Activated B cell treated with CpG ODN at 0.5 μM for 24 hours (primary cell): ENCODE results near the gene YIF1B. TPM values are rescaled to one million over a fixed set of nuclear protein-coding genes. Genes with fewer than 3 reads are reported as not detected.

Source experiments
- ATAC-seq: fragments of 200-7000 bp; cut with Tn5 transposase; one replicate; pipeline ENCODE4 v1.10.0; 2021; ENCODE audit warnings: low read depth, mild to moderate bottlenecking, moderate library complexity
- CTCF ChIA-PET: fragments of 350-600 bp; sonication (Branson Sonifier 250); formaldehyde crosslinking; loops from one replicate; lab custom pipeline; 2021; ENCODE audit warnings: antibody characterized with exemption; lab: Charles Lee
- POLR2A ChIA-PET: fragments of 350-600 bp; sonication (Branson Sonifier 250); formaldehyde crosslinking; loops from one replicate; lab custom pipeline; 2021; ENCODE audit warnings: antibody characterized with exemption; lab: Charles Lee
- DNase-seq: peaks from one replicate; pipeline ENCODE4 v3.0.0; 2022
- H3K27ac Mint-ChIP-seq: one replicate; pipeline ENCODE4 v1.8.0; 2020; ENCODE audit warnings: mixed read lengths
- H3K27me3 Mint-ChIP-seq: one replicate; pipeline ENCODE4 v1.8.0; 2021; ENCODE audit warnings: mixed read lengths
- H3K36me3 Mint-ChIP-seq: one replicate; pipeline ENCODE4 v1.8.0; 2021; ENCODE audit warnings: low read depth, mixed read lengths
- H3K4me1 Mint-ChIP-seq: one replicate; pipeline ENCODE4 v1.8.0; 2021; ENCODE audit warnings: mixed read lengths
- H3K4me3 Mint-ChIP-seq: one replicate; pipeline ENCODE4 v1.8.0; 2020; ENCODE audit warnings: mild to moderate bottlenecking, mixed read lengths
- H3K9me3 Mint-ChIP-seq: one replicate; pipeline ENCODE4 v1.8.0; 2020; ENCODE audit warnings: mixed read lengths
- intact Hi-C: fragments of 100-400 bp; cut with micrococcal nuclease; formaldehyde crosslinking; loops from one replicate; pipeline ENCODE4 v1.15.1; 2024
- total RNA-seq: library from RNA; stranded (reverse); gene quantifications from 2 replicates; pipeline ENCODE4 v1.2.3, GENCODE V29; 2022
- TF ChIP-seq, protein P1 (sequence below): fragments of 200-600 bp; IDR thresholded peaks from one replicate; pipeline ENCODE4 v1.8.0; 2022; ENCODE audit warnings: antibody characterized with exemption, mild to moderate bottlenecking

Gene YIF1B
- total RNA-seq, 1 donor from 2014 or later, result 28.7 TPM

- no peak overlapping the region for H3K4me3 Mint-ChIP-seq
- ChIA-PET CTCF (no interaction called here), POLR2A (interaction anchor here (1.1 kb wide), 1 partner anchor 29 kb away, joined by 3 read pairs; no protein-coding TSS in a partner anchor)
- H3K27me3 Mint-ChIP-seq, result no peaks in the 10 kb centered on the region
- H3K27ac Mint-ChIP-seq, result no peak overlapping the region
- H3K4me1 Mint-ChIP-seq, result no peaks in the 10 kb centered on the region
- TF ChIP-seq, protein P1, sequence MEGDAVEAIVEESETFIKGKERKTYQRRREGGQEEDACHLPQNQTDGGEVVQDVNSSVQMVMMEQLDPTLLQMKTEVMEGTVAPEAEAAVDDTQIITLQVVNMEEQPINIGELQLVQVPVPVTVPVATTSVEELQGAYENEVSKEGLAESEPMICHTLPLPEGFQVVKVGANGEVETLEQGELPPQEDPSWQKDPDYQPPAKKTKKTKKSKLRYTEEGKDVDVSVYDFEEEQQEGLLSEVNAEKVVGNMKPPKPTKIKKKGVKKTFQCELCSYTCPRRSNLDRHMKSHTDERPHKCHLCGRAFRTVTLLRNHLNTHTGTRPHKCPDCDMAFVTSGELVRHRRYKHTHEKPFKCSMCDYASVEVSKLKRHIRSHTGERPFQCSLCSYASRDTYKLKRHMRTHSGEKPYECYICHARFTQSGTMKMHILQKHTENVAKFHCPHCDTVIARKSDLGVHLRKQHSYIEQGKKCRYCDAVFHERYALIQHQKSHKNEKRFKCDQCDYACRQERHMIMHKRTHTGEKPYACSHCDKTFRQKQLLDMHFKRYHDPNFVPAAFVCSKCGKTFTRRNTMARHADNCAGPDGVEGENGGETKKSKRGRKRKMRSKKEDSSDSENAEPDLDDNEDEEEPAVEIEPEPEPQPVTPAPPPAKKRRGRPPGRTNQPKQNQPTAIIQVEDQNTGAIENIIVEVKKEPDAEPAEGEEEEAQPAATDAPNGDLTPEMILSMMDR, result no peak
- DNase-seq, result no peak
- ATAC-seq, result no peak
- peaks cover 41% of the 10 kb centered on the region for H3K36me3 Mint-ChIP-seq
- H3K9me3 Mint-ChIP-seq, result no peaks in the 10 kb centered on the region
- intact Hi-C loops, result no loop called here
These were observed 21.7 kb downstream of the YIF1B start for GRCh38 chr19:38294090-38294489.

GRCh38 chr19:38293281-38293680 is 22.5 kb downstream of the YIF1B start:
- ATAC-seq (no peak), DNase-seq (no peak)
- CTCF ChIA-PET, result no interaction called here
- Mint-ChIP-seq H3K9me3 (no peaks in the 10 kb centered on the region), H3K27me3 (no peaks in the 10 kb centered on the region), H3K4me1 (no peaks in the 10 kb centered on the region), H3K36me3 (peaks cover 46% of the 10 kb centered on the region), H3K27ac (no peak overlapping the region), H3K4me3 (no peak overlapping the region)
- POLR2A ChIA-PET, result no interaction called here
- TF ChIP-seq, protein P1, result no peak
- intact Hi-C loops, result no loop called here

- no peak overlapping the region for H3K27ac Mint-ChIP-seq
- H3K36me3 Mint-ChIP-seq, result peaks cover 57% of the 10 kb centered on the region
- H3K27me3 Mint-ChIP-seq, result no peaks in the 10 kb centered on the region
- TF ChIP-seq, protein P1, result no peak
- H3K4me1 Mint-ChIP-seq, result no peaks in the 10 kb centered on the region
- H3K4me3 Mint-ChIP-seq, result no peak overlapping the region
- DNase-seq, result no peak
- CTCF ChIA-PET, result no interaction called here
- no peak for ATAC-seq
- H3K9me3 Mint-ChIP-seq, result no peaks in the 10 kb centered on the region
- intact Hi-C loops, result no loop called here
- POLR2A ChIA-PET, result no interaction called here
These were observed 23.9 kb downstream of the YIF1B start for GRCh38 chr19:38291855-38292254.

- CTCF ChIA-PET, result no interaction called here
- TF ChIP-seq, protein P1, result no peak
- Mint-ChIP-seq H3K4me3 (no peak overlapping the region), H3K36me3 (peaks cover 66% of the 10 kb centered on the region), H3K4me1 (peaks cover 2% of the 10 kb centered on the region), H3K9me3 (no peaks in the 10 kb centered on the region), H3K27ac (no peak overlapping the region), H3K27me3 (no peaks in the 10 kb centered on the region)
- intact Hi-C loops, result no loop called here
- ATAC-seq, result no peak
- POLR2A ChIA-PET, result interaction anchor here (0.7 kb wide), 1 partner anchor 26 kb away, joined by 4 read pairs; the partner anchor contains the start of gene SPINT2
- no peak for DNase-seq
These were observed 25.1 kb downstream of the YIF1B start for GRCh38 chr19:38290631-38291147.

GRCh38 chr19:38289955-38290354 is 25.8 kb downstream of the YIF1B start:
- ATAC-seq (no peak), DNase-seq (no peak)
- TF ChIP-seq, protein P1, result no peak
- H3K36me3 Mint-ChIP-seq, result peaks cover 69% of the 10 kb centered on the region
- no peaks in the 10 kb centered on the region for H3K9me3 Mint-ChIP-seq
- no peak overlapping the region for H3K27ac Mint-ChIP-seq
- CTCF ChIA-PET, result no interaction called here
- POLR2A ChIA-PET, result no interaction called here
- no peaks in the 10 kb centered on the region for H3K27me3 Mint-ChIP-seq
- H3K4me3 Mint-ChIP-seq, result no peak overlapping the region
- intact Hi-C loops, result no loop called here
- peaks cover 8% of the 10 kb centered on the region for H3K4me1 Mint-ChIP-seq
